Stimulated activated CD8-positive, alpha-beta memory T cell treated with anti-CD3 and anti-CD28 coated beads, Interleukin-4, amount 100 ng/mL, for 48 hours (primary cell): ENCODE measurements around the gene CDC42EP1.
"Not testable (repeated sequence)": the region's sequence is repeated elsewhere in the genome, so short reads cannot be mapped to it uniquely, and the experiment has no call there.

ENCODE experiments used
- DNase-seq: peaks from one replicate; pipeline ENCODE4 v3.0.0-alpha.2; 2020

Gene CDC42EP1

GRCh38 chr22:37588546-37589215 lies 28.4 kb downstream of the CDC42EP1 start:
- no peak for DNase-seq

GRCh38 chr22:37589636-37590035 lies 29.4 kb downstream of the CDC42EP1 start:
- DNase-seq, result no peak

GRCh38 chr22:37591081-37591480 lies 30.8 kb downstream of the CDC42EP1 start:
- DNase-seq, result not testable (repeated sequence)

GRCh38 chr22:37591823-37592404 lies 31.6 kb downstream of the CDC42EP1 start:
- DNase-seq, result no peak

- no peak for DNase-seq
Observed at GRCh38 chr22:37594237-37594636, 34.0 kb downstream of the CDC42EP1 start.

- no peak for DNase-seq
Observed at GRCh38 chr22:37599153-37599552, 38.9 kb downstream of the CDC42EP1 start.

- no peak for DNase-seq
Observed at GRCh38 chr22:37601203-37601539, 40.9 kb downstream of the CDC42EP1 start.

- no peak for DNase-seq
Observed at GRCh38 chr22:37601540-37602442, 41.5 kb downstream of the CDC42EP1 start.

- DNase-seq, result not testable (repeated sequence)
Observed at GRCh38 chr22:37602546-37603277, 42.4 kb downstream of the CDC42EP1 start.

- no peak for DNase-seq
Observed at GRCh38 chr22:37604074-37604473, 43.8 kb downstream of the CDC42EP1 start.

- peak; percentile 49 for DNase-seq
Observed at GRCh38 chr22:37604875-37605274, 44.6 kb downstream of the CDC42EP1 start.

GRCh38 chr22:37607010-37607934 lies 47.0 kb downstream of the CDC42EP1 start:
- DNase-seq, result peak; percentile 96

- DNase-seq, result no peak
Observed at GRCh38 chr22:37607935-37608476, 47.7 kb downstream of the CDC42EP1 start.

- DNase-seq, result peak; percentile 96
Observed at GRCh38 chr22:37608477-37609239, 48.4 kb downstream of the CDC42EP1 start, which contains the start of gene GGA1. Gene GGA1, plus strand, starts transcription at chr22:37608834. Its CDS starts 27 bp downstream, at chr22:37608861.

- DNase-seq, result no peak
Observed at GRCh38 chr22:37609240-37610152, 49.2 kb downstream of the CDC42EP1 start.

GRCh38 chr22:37610153-37610475 lies 49.8 kb downstream of the CDC42EP1 start:
- DNase-seq, result not testable (repeated sequence)

GRCh38 chr22:37610480-37611129 lies 50.3 kb downstream of the CDC42EP1 start:
- DNase-seq, result no peak

- no peak for DNase-seq
Observed at GRCh38 chr22:37611207-37611606, 50.9 kb downstream of the CDC42EP1 start.
